ENCODE measurements around the gene EPM2A. TPM values are rescaled to one million over a fixed set of nuclear protein-coding genes. Genes with fewer than 3 reads are reported as not detected.

EPM2A gene
- polyA plus RNA-seq, 1 donor (not counting 4 experiments of a cell fraction or from before 2014, with no cell fraction given): 2.4 TPM

- no peak for TF ChIP-seq CTCF (optimal IDR thresholded peaks at IDR 0.05 in 1 of 3, IDR thresholded peaks at IDR 0.05 in 1 of 3, conservative IDR thresholded peaks at IDR 0.05 in 1 of 3; ENCODE audit: extremely low read depth in 1 of 3, insufficient read depth in 2 of 3, low read length in 3 of 3)
- no peak for TF ChIP-seq EZH2 (IDR thresholded peaks at IDR 0.05; ENCODE audit: low read length)
- no peaks in the 10 kb centered on the region for H3K9me1 ChIP-seq (ENCODE audit: control insufficient read depth, extremely low read depth, insufficient read depth, low read length)
- no peak overlapping the region for H2AFZ ChIP-seq (ENCODE audit: control insufficient read depth, low read length)
- no peaks in the 10 kb centered on the region for H3K79me2 ChIP-seq (ENCODE audit: control insufficient read depth, insufficient read depth, low read length)
- H4K20me1 ChIP-seq (ENCODE audit: control insufficient read depth, extremely low read depth, insufficient read depth, low read length): no peaks in the 10 kb centered on the region
- no peak for DNase-seq (ENCODE audit: low read depth, low spot score)
- dilution Hi-C loops (cut with MboI; ENCODE audit: extremely low pct_ligation_motif_present, low sequenced_read_pairs): no loop called here
- H3K9ac ChIP-seq (ENCODE audit: control insufficient read depth, extremely low read depth, insufficient read depth, low read length): no peak overlapping the region
- H3K4me2 ChIP-seq (ENCODE audit: control insufficient read depth, extremely low read depth, insufficient read depth, low read depth, low read length): no peak overlapping the region
- no peak for FAIRE-seq
- H3K4me3 ChIP-seq (ENCODE audit: control insufficient read depth in 2 of 3, extremely low read depth in 1 of 3, insufficient read depth in 2 of 3, low read depth in 1 of 3, low read length in 3 of 3): no peak overlapping the region
- no peaks in the 10 kb centered on the region for H3K36me3 ChIP-seq (ENCODE audit: control insufficient read depth in 2 of 2, extremely low read depth in 1 of 2, insufficient read depth in 2 of 2, low read length in 2 of 2)
- H3K9me3 ChIP-seq (ENCODE audit: control insufficient read depth, low read depth, low read length): no peaks in the 10 kb centered on the region
- H3K27me3 ChIP-seq (ENCODE audit: control insufficient read depth, extremely low read depth, insufficient read depth, low read length): no peaks in the 10 kb centered on the region
- no peak overlapping the region for H3K27ac ChIP-seq (ENCODE audit: control insufficient read depth, insufficient read depth, low read length)
- no peaks in the 10 kb centered on the region for H3K4me1 ChIP-seq (ENCODE audit: control insufficient read depth, extremely low read depth, insufficient read depth, low read length)
Observed at GRCh38 chr6:145723646-145724045, 11.7 kb downstream of the EPM2A start.

GRCh38 chr6:145722190-145722589, 13.1 kb downstream of the EPM2A start:
- no peaks in the 10 kb centered on the region for H3K9me1 ChIP-seq (ENCODE audit: control insufficient read depth, extremely low read depth, insufficient read depth, low read length)
- H3K27me3 ChIP-seq (ENCODE audit: control insufficient read depth, extremely low read depth, insufficient read depth, low read length): no peaks in the 10 kb centered on the region
- H4K20me1 ChIP-seq (ENCODE audit: control insufficient read depth, extremely low read depth, insufficient read depth, low read length): no peaks in the 10 kb centered on the region
- no peaks in the 10 kb centered on the region for H3K36me3 ChIP-seq (ENCODE audit: control insufficient read depth in 2 of 2, extremely low read depth in 1 of 2, insufficient read depth in 2 of 2, low read length in 2 of 2)
- no peak for TF ChIP-seq CTCF (optimal IDR thresholded peaks at IDR 0.05 in 1 of 3, IDR thresholded peaks at IDR 0.05 in 1 of 3, conservative IDR thresholded peaks at IDR 0.05 in 1 of 3; ENCODE audit: extremely low read depth in 1 of 3, insufficient read depth in 2 of 3, low read length in 3 of 3)
- no peak overlapping the region for H2AFZ ChIP-seq (ENCODE audit: control insufficient read depth, low read length)
- H3K79me2 ChIP-seq (ENCODE audit: control insufficient read depth, insufficient read depth, low read length): no peaks in the 10 kb centered on the region
- no peaks in the 10 kb centered on the region for H3K9me3 ChIP-seq (ENCODE audit: control insufficient read depth, low read depth, low read length)
- no peak overlapping the region for H3K27ac ChIP-seq (ENCODE audit: control insufficient read depth, insufficient read depth, low read length)
- FAIRE-seq: no peak
- dilution Hi-C loops (cut with MboI; ENCODE audit: extremely low pct_ligation_motif_present, low sequenced_read_pairs): no loop called here
- H3K4me2 ChIP-seq (ENCODE audit: control insufficient read depth, extremely low read depth, insufficient read depth, low read depth, low read length): no peak overlapping the region
- H3K4me3 ChIP-seq (ENCODE audit: control insufficient read depth in 2 of 3, extremely low read depth in 1 of 3, insufficient read depth in 2 of 3, low read depth in 1 of 3, low read length in 3 of 3): no peak overlapping the region
- DNase-seq (ENCODE audit: low read depth, low spot score): no peak
- H3K4me1 ChIP-seq (ENCODE audit: control insufficient read depth, extremely low read depth, insufficient read depth, low read length): no peaks in the 10 kb centered on the region
- no peak overlapping the region for H3K9ac ChIP-seq (ENCODE audit: control insufficient read depth, extremely low read depth, insufficient read depth, low read length)

Measured in keratinocyte (primary cell).